Mesenchymal stem cell (in vitro differentiated cells and primary cell): ENCODE results near the gene PMVK.
A peak's percentile ranks its signal among the peaks of the same experiment; 100 is the strongest.

Experiments used
- DNase-seq: peaks from one replicate; pipeline ENCODE4 v3.0.0-alpha.2; 2013
- H2AFZ ChIP-seq: one replicate; pipeline ENCODE4 v1.6.1; 2013; ENCODE audit warnings: low read depth, mild to moderate bottlenecking, control low read depth, inconsistent platforms, low read length, moderate library complexity
- H2AK5ac ChIP-seq: 2 replicates; pipeline ENCODE4 v1.6.1; 2013; ENCODE audit warnings: low read length, moderate library complexity, mild to moderate bottlenecking, inconsistent platforms; ENCODE audit not compliant: severe bottlenecking
- H2BK120ac ChIP-seq: one replicate; pipeline ENCODE4 v1.6.1; 2013; ENCODE audit warnings: low read depth, mild to moderate bottlenecking, inconsistent platforms, low read length, moderate library complexity
- H2BK12ac ChIP-seq, 2 experiments: one replicate each; pipeline ENCODE4 v1.6.1; 2013; ENCODE audit warnings: inconsistent platforms in 2 of 2, low read length in 2 of 2, mild to moderate bottlenecking in 2 of 2, moderate library complexity in 2 of 2, control low read depth in 1 of 2
- H2BK15ac ChIP-seq: one replicate; pipeline ENCODE4 v1.6.1; 2013; ENCODE audit warnings: mild to moderate bottlenecking, low read depth, inconsistent platforms; ENCODE audit not compliant: poor library complexity, severe bottlenecking
- H2BK5ac ChIP-seq: 2 replicates; pipeline ENCODE4 v1.6.1; 2013; ENCODE audit warnings: low read depth, mild to moderate bottlenecking, low read length, control low read depth, inconsistent platforms; ENCODE audit not compliant: poor library complexity, severe bottlenecking
- H3K14ac ChIP-seq, 2 experiments: one replicate each; pipeline ENCODE4 v1.6.1; 2013; ENCODE audit warnings: inconsistent platforms in 2 of 2, low read length in 2 of 2, control low read depth in 1 of 2, mild to moderate bottlenecking in 1 of 2, moderate library complexity in 1 of 2
- H3K18ac ChIP-seq, 2 experiments: one replicate each; pipeline ENCODE4 v1.6.1; 2013; ENCODE audit warnings: inconsistent platforms in 2 of 2, low read length in 2 of 2, control low read depth in 1 of 2, low read depth in 1 of 2, mild to moderate bottlenecking in 1 of 2
- H3K23ac ChIP-seq, 2 experiments: one replicate each; pipeline ENCODE4 v1.6.1; 2013; ENCODE audit warnings: inconsistent platforms in 2 of 2, low read length in 2 of 2, mild to moderate bottlenecking in 2 of 2, moderate library complexity in 2 of 2, control low read depth in 1 of 2
- H3K27ac ChIP-seq: 2 replicates; pipeline ENCODE4 v1.5.1; 2013; ENCODE audit warnings: mild to moderate bottlenecking, moderate library complexity, low read length, control low read depth, inconsistent platforms; ENCODE audit not compliant: poor library complexity, severe bottlenecking
- H3K27me3 ChIP-seq, 2 experiments: 2 replicates each; pipeline versions ENCODE4 v1.6.1 to v1.7.0; 2013; ENCODE audit warnings: low read length in 2 of 2, mild to moderate bottlenecking in 2 of 2, moderate library complexity in 2 of 2, control low read depth in 1 of 2, inconsistent platforms in 1 of 2; ENCODE audit not compliant: control insufficient read depth in 1 of 2, insufficient read depth in 1 of 2
- H3K36me3 ChIP-seq, 2 experiments: 2 replicates each; pipeline versions ENCODE4 v1.6.1 to v1.7.0; 2013; ENCODE audit warnings: low read length in 2 of 2, control low read depth in 1 of 2, inconsistent platforms in 1 of 2, low read depth in 1 of 2, mild to moderate bottlenecking in 1 of 2; ENCODE audit not compliant: insufficient read depth in 2 of 2, control insufficient read depth in 1 of 2
- H3K4ac ChIP-seq, 2 experiments: one replicate each; pipeline ENCODE4 v1.6.1; 2013; ENCODE audit warnings: inconsistent platforms in 2 of 2, low read length in 2 of 2, mild to moderate bottlenecking in 2 of 2, moderate library complexity in 2 of 2, control low read depth in 1 of 2, low read depth in 1 of 2
- H3K4me1 ChIP-seq: 2 replicates; pipeline ENCODE4 v1.6.1; 2013; ENCODE audit warnings: low read depth, low read length, control low read depth; ENCODE audit not compliant: control insufficient read depth, insufficient read depth
- H3K4me2 ChIP-seq: 2 replicates; pipeline ENCODE4 v1.6.1; 2013; ENCODE audit warnings: low read length, mild to moderate bottlenecking, inconsistent platforms; ENCODE audit not compliant: poor library complexity, severe bottlenecking
- H3K4me3 ChIP-seq, 2 experiments: 2 replicates each; pipeline versions ENCODE4 v1.5.1 to v1.7.0; 2013; ENCODE audit warnings: low read length in 2 of 2, mild to moderate bottlenecking in 2 of 2, control low read depth in 1 of 2, low read depth in 1 of 2; ENCODE audit not compliant: insufficient read depth in 1 of 2
- H3K79me1 ChIP-seq: replicated peaks from 2 replicates; pipeline ENCODE4 v1.6.1; 2013; ENCODE audit warnings: mild to moderate bottlenecking, control low read depth, low read length, inconsistent platforms; ENCODE audit not compliant: poor library complexity, severe bottlenecking
- H3K9ac ChIP-seq: 2 replicates; pipeline ENCODE4 v1.7.0; 2013; ENCODE audit warnings: mild to moderate bottlenecking, low read length, moderate library complexity
- H3K9me3 ChIP-seq: 2 replicates; pipeline ENCODE4 v1.7.0; 2013; ENCODE audit warnings: mild to moderate bottlenecking, low read length; ENCODE audit not compliant: control insufficient read depth
- H4K8ac ChIP-seq: one replicate; pipeline ENCODE4 v1.6.1; 2013; ENCODE audit warnings: inconsistent platforms, mild to moderate bottlenecking, low read length, moderate library complexity
- H4K91ac ChIP-seq: one replicate; pipeline ENCODE4 v1.6.1; 2013; ENCODE audit warnings: mild to moderate bottlenecking, low read length, inconsistent platforms
- WGBS: methylation state at CpG from one replicate; pipeline ENCODE4 v1.1.7; 2013; ENCODE audit warnings: mixed read lengths; 5-methylcytosine and 5-hydroxymethylcytosine counted together

Gene PMVK

DNA sequence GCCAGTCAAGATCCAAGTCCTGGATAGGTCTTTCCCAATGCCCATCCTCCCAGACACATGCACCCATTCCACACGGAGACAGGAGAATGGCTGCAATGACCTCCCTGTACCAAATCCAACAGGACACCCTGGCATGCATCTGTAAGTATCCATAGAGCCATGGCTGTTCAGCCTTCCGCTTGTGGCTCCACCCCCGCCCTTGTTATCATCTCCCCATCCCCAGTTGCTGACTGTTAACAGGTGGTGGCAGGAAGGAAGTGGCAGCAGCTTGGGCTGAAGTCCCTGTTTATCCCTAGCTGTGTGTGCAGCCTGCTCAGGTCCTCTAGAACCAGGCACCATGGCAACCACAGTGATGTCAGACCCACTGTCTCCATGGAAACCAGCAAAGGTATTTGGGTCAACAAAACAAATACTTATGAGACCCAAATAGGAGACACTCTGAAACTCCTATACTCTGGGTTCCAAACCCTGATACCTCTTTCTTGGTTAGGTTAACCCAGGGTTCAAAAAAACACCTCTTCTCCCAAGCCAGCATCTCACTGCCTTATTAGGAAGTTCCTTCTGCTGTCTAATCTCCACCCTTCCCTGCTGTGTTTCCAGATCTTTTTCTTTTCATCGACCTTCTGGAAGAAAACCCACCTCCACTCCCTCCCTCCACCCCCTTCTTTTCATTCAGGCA is 18.7 kb upstream of the PMVK start:
- Histone ChIP-seq H3K36me3 (peaks cover 31 to 36% of the 10 kb centered on the region in 2 experiments), H3K27ac (peak overlapping the region; percentile 92), H2BK120ac (no peak overlapping the region), H3K23ac (no peak overlapping the region), H4K91ac (no peak overlapping the region), H2BK15ac (no peak overlapping the region), H4K8ac (peak overlapping the region; percentile 45), H2BK12ac (peak overlapping the region; percentile 9 to 58), H3K27me3 (no peaks in the 10 kb centered on the region), H3K9ac (peak overlapping the region; percentile 97), H3K4me3 (peak overlapping the region in 1 of 2 experiments; percentile 90), H2AK5ac (peak overlapping the region; percentile 47), H3K79me1 (peaks cover 65% of the 10 kb centered on the region), H3K4me2 (peak overlapping the region; percentile 78), H2BK5ac (no peak overlapping the region), H3K18ac (no peak overlapping the region), H3K9me3 (no peaks in the 10 kb centered on the region), H3K4ac (no peak overlapping the region), H3K14ac (no peak overlapping the region), H3K4me1 (peaks cover 28% of the 10 kb centered on the region), H2AFZ (no peak overlapping the region)
- 34% methylated on average over 4 of the region's 4 CpGs for WGBS
- peak; percentile 93 for DNase-seq

DNA sequence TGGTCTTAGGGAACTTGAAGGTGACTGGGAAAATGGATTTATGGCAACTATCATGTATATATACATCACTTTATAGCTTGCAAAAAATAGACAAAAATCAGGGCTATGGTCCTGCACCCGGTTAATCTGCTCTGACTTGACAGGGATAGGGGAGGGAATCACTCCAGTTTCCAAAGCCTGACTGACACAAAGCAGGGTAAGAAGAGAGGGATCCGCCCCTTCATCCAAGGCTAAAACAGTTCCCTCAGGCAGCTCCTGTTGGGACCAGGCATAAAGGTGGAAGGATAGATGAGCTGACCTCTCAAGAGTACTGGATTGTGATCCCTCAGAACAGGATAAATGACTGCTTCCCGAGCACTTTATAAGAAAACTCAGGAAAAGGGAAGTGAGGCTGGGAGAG is 18.0 kb upstream of the PMVK start:
- Histone ChIP-seq H2BK5ac (no peak overlapping the region), H3K18ac (no peak overlapping the region), H3K14ac (no peak overlapping the region), H3K9me3 (no peaks in the 10 kb centered on the region), H3K79me1 (peaks cover 63% of the 10 kb centered on the region), H3K4me3 (no peak overlapping the region), H3K4me1 (peaks cover 26% of the 10 kb centered on the region), H4K91ac (no peak overlapping the region), H4K8ac (no peak overlapping the region), H2BK12ac (no peak overlapping the region), H3K36me3 (peaks cover 28 to 34% of the 10 kb centered on the region in 2 experiments), H3K27ac (no peak overlapping the region), H3K4ac (no peak overlapping the region), H3K27me3 (no peaks in the 10 kb centered on the region), H2BK15ac (no peak overlapping the region), H3K9ac (peak overlapping the region; percentile 97), H2AK5ac (no peak overlapping the region), H2BK120ac (no peak overlapping the region), H3K4me2 (no peak overlapping the region), H2AFZ (no peak overlapping the region), H3K23ac (no peak overlapping the region)
- DNase-seq: no peak
- 88% methylated on average over 3 of the region's 3 CpGs for WGBS

DNA sequence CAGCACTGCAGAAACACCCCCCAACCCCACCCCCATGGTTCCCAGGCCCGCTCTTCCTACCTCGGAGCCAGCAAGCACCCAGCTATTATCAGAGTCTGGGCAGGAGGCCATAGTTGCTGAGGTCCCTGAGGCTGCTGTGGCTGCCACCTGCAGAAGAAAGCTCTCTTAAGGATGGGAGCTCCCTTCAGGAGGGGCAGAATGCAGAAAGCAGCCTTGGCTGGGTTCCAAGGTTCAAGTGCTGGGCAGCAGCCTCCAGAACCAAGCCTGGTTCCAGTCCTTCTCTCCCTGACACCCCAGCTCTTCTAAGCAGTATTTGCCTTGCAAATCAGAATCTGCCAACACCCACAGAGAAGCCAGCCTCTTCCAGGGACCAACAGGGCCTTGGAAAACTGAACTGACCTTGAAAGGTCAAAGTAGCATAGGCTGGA is 17.1 kb upstream of the PMVK start:
- 94% methylated on average over 2 of the region's 2 CpGs for WGBS
- peaks cover 19 to 28% of the 10 kb centered on the region in 2 experiments for H3K36me3 ChIP-seq
- H3K27me3 ChIP-seq: no peaks in the 10 kb centered on the region
- no peak overlapping the region for H4K8ac ChIP-seq
- no peak overlapping the region for H3K4me2 ChIP-seq
- no peak overlapping the region for H2AK5ac ChIP-seq
- H2BK15ac ChIP-seq: no peak overlapping the region
- peaks cover 57% of the 10 kb centered on the region for H3K79me1 ChIP-seq
- no peak overlapping the region for H3K14ac ChIP-seq
- no peak overlapping the region for H3K4me3 ChIP-seq
- H4K91ac ChIP-seq: no peak overlapping the region
- no peak overlapping the region for H3K4ac ChIP-seq
- H3K9me3 ChIP-seq: no peaks in the 10 kb centered on the region
- H2AFZ ChIP-seq: no peak overlapping the region
- no peak overlapping the region for H3K9ac ChIP-seq
- no peak overlapping the region for H3K23ac ChIP-seq
- H2BK12ac ChIP-seq: no peak overlapping the region
- no peak overlapping the region for H3K18ac ChIP-seq
- H2BK120ac ChIP-seq: no peak overlapping the region
- no peak overlapping the region for H3K27ac ChIP-seq
- DNase-seq: no peak
- no peak overlapping the region for H2BK5ac ChIP-seq
- H3K4me1 ChIP-seq: peaks cover 25% of the 10 kb centered on the region

DNA sequence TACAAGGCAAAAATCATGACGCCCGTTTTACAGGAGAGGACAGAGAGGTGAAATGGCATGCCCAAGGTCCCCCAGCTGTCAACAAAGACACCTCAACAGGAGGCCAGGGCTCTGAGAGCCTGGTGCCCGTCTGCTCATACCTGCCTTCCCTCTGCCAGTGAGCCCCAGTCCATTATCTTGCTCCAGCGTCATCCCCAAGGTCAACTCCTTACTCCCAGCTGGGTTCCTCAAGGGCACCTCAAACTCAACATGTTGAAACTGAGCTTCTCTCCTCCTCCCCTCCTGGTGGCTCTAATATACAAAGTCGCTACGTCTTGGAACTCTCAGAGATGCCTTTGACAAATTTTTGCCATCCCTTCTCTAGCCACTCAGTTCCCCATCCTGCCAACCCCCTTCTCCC is 16.1 kb upstream of the PMVK start:
- DNase-seq: no peak
- H3K23ac ChIP-seq: no peak overlapping the region
- no peak overlapping the region for H3K4me2 ChIP-seq
- no peak overlapping the region for H3K4me3 ChIP-seq
- H2BK120ac ChIP-seq: no peak overlapping the region
- H4K91ac ChIP-seq: no peak overlapping the region
- peaks cover 13 to 32% of the 10 kb centered on the region in 2 experiments for H3K36me3 ChIP-seq
- no peak overlapping the region for H3K27ac ChIP-seq
- H4K8ac ChIP-seq: no peak overlapping the region
- no peak overlapping the region for H2AFZ ChIP-seq
- 88% methylated on average over 6 of the region's 6 CpGs for WGBS
- H3K4ac ChIP-seq: no peak overlapping the region
- no peak overlapping the region for H3K9ac ChIP-seq
- H3K9me3 ChIP-seq: no peaks in the 10 kb centered on the region
- no peak overlapping the region for H2BK12ac ChIP-seq
- no peak overlapping the region for H2BK5ac ChIP-seq
- no peak overlapping the region for H3K14ac ChIP-seq
- H3K27me3 ChIP-seq: no peaks in the 10 kb centered on the region
- H3K4me1 ChIP-seq: peaks cover 25% of the 10 kb centered on the region
- H2AK5ac ChIP-seq: no peak overlapping the region
- no peak overlapping the region for H3K18ac ChIP-seq
- H3K79me1 ChIP-seq: peaks cover 56% of the 10 kb centered on the region
- no peak overlapping the region for H2BK15ac ChIP-seq
